ENCODE results near the gene TENM4.

The TENM4 gene

DNA sequence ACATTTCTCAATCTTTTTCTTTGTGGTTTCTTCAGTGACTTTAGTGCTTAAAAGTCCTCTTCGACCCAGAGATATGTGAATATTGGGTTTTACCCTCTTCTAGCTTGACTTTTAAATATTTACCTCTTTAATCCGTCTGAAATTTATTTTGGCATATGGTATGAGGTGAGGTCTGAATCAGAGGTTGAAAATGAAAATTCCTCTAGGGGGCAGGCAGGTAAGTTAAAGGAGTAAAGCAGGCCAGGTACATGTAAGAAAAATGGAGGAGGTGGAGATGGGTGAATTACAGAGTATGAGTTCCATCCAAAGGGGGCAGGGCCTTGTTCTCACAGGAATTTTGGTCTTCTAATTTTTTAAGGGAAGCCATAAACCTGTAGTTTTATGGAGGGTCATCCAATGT, 602.4 kb downstream of the TENM4 start:
- ChIA-PET CTCF (interaction anchor here (0.6 to 1.1 kb wide), 2 partner anchors 19 to 216 kb away, joined by 4 read pairs; no protein-coding TSS in a partner anchor), POLR2A (no interaction called here)
- TF ChIP-seq ZXDB (tag by site-specific recombination; IDR thresholded peaks at IDR 0.05) (no peak), TRIM28 (IDR thresholded peaks at IDR 0.05; ENCODE audit: borderline replicate concordance, low read length) (no peak), ZNF76 (tag by site-specific recombination; IDR thresholded peaks at IDR 0.05; ENCODE audit: borderline replicate concordance, low read depth) (no peak), KLF17 (tag by site-specific recombination; IDR thresholded peaks at IDR 0.05) (no peak), ZNF843 (tag by site-specific recombination; IDR thresholded peaks at IDR 0.05) (no peak), KLF9 (tag by site-specific recombination; IDR thresholded peaks at IDR 0.05; ENCODE audit: low read depth) (no peak), ZNF146 (tag by site-specific recombination; IDR thresholded peaks at IDR 0.05) (no peak), SP3 (tag by site-specific recombination; IDR thresholded peaks at IDR 0.05) (no peak), ZNF239 (tag by site-specific recombination; IDR thresholded peaks at IDR 0.05) (no peak), SALL2 (tag by site-specific recombination; IDR thresholded peaks at IDR 0.05; ENCODE audit: borderline replicate concordance) (no peak), ZNF155 (tag by site-specific recombination; IDR thresholded peaks at IDR 0.05) (no peak), ZIC2 (tag by site-specific recombination; IDR thresholded peaks at IDR 0.05) (no peak)
- TF ChIP-seq, protein P1, sequence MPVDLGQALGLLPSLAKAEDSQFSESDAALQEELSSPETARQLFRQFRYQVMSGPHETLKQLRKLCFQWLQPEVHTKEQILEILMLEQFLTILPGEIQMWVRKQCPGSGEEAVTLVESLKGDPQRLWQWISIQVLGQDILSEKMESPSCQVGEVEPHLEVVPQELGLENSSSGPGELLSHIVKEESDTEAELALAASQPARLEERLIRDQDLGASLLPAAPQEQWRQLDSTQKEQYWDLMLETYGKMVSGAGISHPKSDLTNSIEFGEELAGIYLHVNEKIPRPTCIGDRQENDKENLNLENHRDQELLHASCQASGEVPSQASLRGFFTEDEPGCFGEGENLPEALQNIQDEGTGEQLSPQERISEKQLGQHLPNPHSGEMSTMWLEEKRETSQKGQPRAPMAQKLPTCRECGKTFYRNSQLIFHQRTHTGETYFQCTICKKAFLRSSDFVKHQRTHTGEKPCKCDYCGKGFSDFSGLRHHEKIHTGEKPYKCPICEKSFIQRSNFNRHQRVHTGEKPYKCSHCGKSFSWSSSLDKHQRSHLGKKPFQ (tag by site-specific recombination; IDR thresholded peaks at IDR 0.05) = no peak
- no peaks in the 10 kb centered on the region for H3K4me1 ChIP-seq (ENCODE audit: control insufficient read depth, insufficient read depth, low read length)
- no peak overlapping the region for H3K4me3 ChIP-seq (ENCODE audit: low read depth, low read length)
- H3K36me3 ChIP-seq (ENCODE audit: control insufficient read depth in 2 of 2, insufficient read depth in 1 of 2, low read length in 2 of 2) = no peaks in the 10 kb centered on the region
- no peaks in the 10 kb centered on the region for H3K9me3 ChIP-seq (ENCODE audit: control insufficient read depth, insufficient read depth, low read depth, low read length)
- no peak overlapping the region for H3K27ac ChIP-seq (ENCODE audit: extremely low read depth, low read depth, low read length)

- POLR2A ChIA-PET = no interaction called here
- H3K27ac ChIP-seq (ENCODE audit: extremely low read depth, low read depth, low read length) = no peak overlapping the region
- CTCF ChIA-PET = interaction anchor here (0.6 to 0.7 kb wide), 2 partner anchors 189 to 416 kb away, joined by 3 read pairs; no protein-coding TSS in a partner anchor
- no peak overlapping the region for H3K4me3 ChIP-seq (ENCODE audit: low read depth, low read length)
- no peaks in the 10 kb centered on the region for H3K9me3 ChIP-seq (ENCODE audit: control insufficient read depth, insufficient read depth, low read depth, low read length)
- H3K4me1 ChIP-seq (ENCODE audit: control insufficient read depth, insufficient read depth, low read length) = no peaks in the 10 kb centered on the region
- no peaks in the 10 kb centered on the region for H3K36me3 ChIP-seq (ENCODE audit: control insufficient read depth in 2 of 2, insufficient read depth in 1 of 2, low read length in 2 of 2)
- TF ChIP-seq ZNF843 (tag by site-specific recombination; IDR thresholded peaks at IDR 0.05) = no peak
- TF ChIP-seq ELK4 (IDR thresholded peaks at IDR 0.05; ENCODE audit: borderline replicate concordance, low read depth, low read length) = no peak
- TF ChIP-seq ZNF202 (tag by site-specific recombination; IDR thresholded peaks at IDR 0.05; ENCODE audit: borderline replicate concordance) = no peak
- no peak for TF ChIP-seq BCL11B (tag by site-specific recombination; IDR thresholded peaks at IDR 0.05; ENCODE audit: low read depth)
- TF ChIP-seq SALL2 (tag by site-specific recombination; IDR thresholded peaks at IDR 0.05; ENCODE audit: borderline replicate concordance) = no peak
- TF ChIP-seq, protein P2, sequence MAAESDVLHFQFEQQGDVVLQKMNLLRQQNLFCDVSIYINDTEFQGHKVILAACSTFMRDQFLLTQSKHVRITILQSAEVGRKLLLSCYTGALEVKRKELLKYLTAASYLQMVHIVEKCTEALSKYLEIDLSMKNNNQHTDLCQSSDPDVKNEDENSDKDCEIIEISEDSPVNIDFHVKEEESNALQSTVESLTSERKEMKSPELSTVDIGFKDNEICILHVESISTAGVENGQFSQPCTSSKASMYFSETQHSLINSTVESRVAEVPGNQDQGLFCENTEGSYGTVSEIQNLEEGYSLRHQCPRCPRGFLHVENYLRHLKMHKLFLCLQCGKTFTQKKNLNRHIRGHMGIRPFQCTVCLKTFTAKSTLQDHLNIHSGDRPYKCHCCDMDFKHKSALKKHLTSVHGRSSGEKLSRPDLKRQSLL (tag by site-specific recombination; IDR thresholded peaks at IDR 0.05) = no peak
- no peak for TF ChIP-seq ZNF677 (tag by site-specific recombination; IDR thresholded peaks at IDR 0.05)
- no peak for TF ChIP-seq GLI4 (tag by site-specific recombination; IDR thresholded peaks at IDR 0.05)
- no peak for TF ChIP-seq ZFP41 (tag by site-specific recombination; IDR thresholded peaks at IDR 0.05; ENCODE audit: borderline replicate concordance)
- TF ChIP-seq KLF8 (tag by site-specific recombination; IDR thresholded peaks at IDR 0.05) = no peak
- TF ChIP-seq ZNF112 (tag by site-specific recombination; IDR thresholded peaks at IDR 0.05) = no peak
- no peak for TF ChIP-seq ZBTB8A (tag by site-specific recombination; IDR thresholded peaks at IDR 0.05)
- no peak for TF ChIP-seq GLI2 (tag by site-specific recombination; IDR thresholded peaks at IDR 0.05; ENCODE audit: borderline replicate concordance, low read depth)
- TF ChIP-seq SP3 (tag by site-specific recombination; IDR thresholded peaks at IDR 0.05) = no peak
- TF ChIP-seq ZNF747 (tag by site-specific recombination; IDR thresholded peaks at IDR 0.05) = no peak
- no peak for TF ChIP-seq PRDM2 (tag by site-specific recombination; IDR thresholded peaks at IDR 0.05; ENCODE audit: borderline replicate concordance)
Observed at GRCh38 chr11:78835646-78836045, 605.2 kb downstream of the TENM4 start.
